Measurements from ENCODE around the gene ZPBP2. TPM values are rescaled to one million over a fixed set of nuclear protein-coding genes. Genes with fewer than 3 reads are reported as not detected.

Gene ZPBP2
- total and polyA plus RNA-seq, 2 of the 13 experiments (the other 11 are each of a cell fraction or from before 2014, with no cell fraction given), result not detected

GRCh38 chr17:39838057-39838456 is 29.9 kb upstream of the ZPBP2 start:
- POLR2A ChIA-PET, result no interaction called here
- intact Hi-C loops (cut with micrococcal nuclease; ENCODE audit: unreplicated experiment), result no loop called here
- ATAC-seq, result no peak

More at GRCh38 chr17:39838057-39838456, 29.9 kb upstream of the ZPBP2 start:
- FAIRE-seq, result no peak
- BruUV-seq (replicated peaks), result no TSS peak
- Histone ChIP-seq H3K27me3 (ENCODE audit: control insufficient read depth in 1 of 2, insufficient read depth in 2 of 2, low read length in 2 of 2) (peaks cover 2 to 9% of the 10 kb centered on the region in 2 experiments; a peak in 4 of 5 replicates), H3K4me3 (replicated peaks in 1 of 3; ENCODE audit: insufficient read depth in 1 of 3, low read depth in 2 of 3, low read length in 3 of 3) (no peak overlapping the region), H2AFZ (ENCODE audit: low read length) (no peak overlapping the region), H3K4me2 (ENCODE audit: low read depth, low read length) (no peak overlapping the region), H3K9me3 (ENCODE audit: low read length) (no peaks in the 10 kb centered on the region), H3K4me1 (ENCODE audit: insufficient read depth, low read length) (no peaks in the 10 kb centered on the region), H4K20me1 (ENCODE audit: insufficient read depth, low read length) (no peaks in the 10 kb centered on the region), H3K36me3 (replicated peaks in 1 of 2; ENCODE audit: control insufficient read depth in 1 of 2, insufficient read depth in 2 of 2, low read length in 2 of 2) (no peaks in the 10 kb centered on the region), H3K79me2 (ENCODE audit: insufficient read depth, low read length) (no peaks in the 10 kb centered on the region), H3K27ac (ENCODE audit: extremely low read length, insufficient read depth, low read length) (no peak overlapping the region), H3K9ac (ENCODE audit: insufficient read depth, low read depth, low read length) (no peak overlapping the region)
- TF ChIP-seq PHF8 (CRISPR knock-in tag; IDR thresholded peaks at IDR 0.05), result no peak
- TF ChIP-seq, protein P1, sequence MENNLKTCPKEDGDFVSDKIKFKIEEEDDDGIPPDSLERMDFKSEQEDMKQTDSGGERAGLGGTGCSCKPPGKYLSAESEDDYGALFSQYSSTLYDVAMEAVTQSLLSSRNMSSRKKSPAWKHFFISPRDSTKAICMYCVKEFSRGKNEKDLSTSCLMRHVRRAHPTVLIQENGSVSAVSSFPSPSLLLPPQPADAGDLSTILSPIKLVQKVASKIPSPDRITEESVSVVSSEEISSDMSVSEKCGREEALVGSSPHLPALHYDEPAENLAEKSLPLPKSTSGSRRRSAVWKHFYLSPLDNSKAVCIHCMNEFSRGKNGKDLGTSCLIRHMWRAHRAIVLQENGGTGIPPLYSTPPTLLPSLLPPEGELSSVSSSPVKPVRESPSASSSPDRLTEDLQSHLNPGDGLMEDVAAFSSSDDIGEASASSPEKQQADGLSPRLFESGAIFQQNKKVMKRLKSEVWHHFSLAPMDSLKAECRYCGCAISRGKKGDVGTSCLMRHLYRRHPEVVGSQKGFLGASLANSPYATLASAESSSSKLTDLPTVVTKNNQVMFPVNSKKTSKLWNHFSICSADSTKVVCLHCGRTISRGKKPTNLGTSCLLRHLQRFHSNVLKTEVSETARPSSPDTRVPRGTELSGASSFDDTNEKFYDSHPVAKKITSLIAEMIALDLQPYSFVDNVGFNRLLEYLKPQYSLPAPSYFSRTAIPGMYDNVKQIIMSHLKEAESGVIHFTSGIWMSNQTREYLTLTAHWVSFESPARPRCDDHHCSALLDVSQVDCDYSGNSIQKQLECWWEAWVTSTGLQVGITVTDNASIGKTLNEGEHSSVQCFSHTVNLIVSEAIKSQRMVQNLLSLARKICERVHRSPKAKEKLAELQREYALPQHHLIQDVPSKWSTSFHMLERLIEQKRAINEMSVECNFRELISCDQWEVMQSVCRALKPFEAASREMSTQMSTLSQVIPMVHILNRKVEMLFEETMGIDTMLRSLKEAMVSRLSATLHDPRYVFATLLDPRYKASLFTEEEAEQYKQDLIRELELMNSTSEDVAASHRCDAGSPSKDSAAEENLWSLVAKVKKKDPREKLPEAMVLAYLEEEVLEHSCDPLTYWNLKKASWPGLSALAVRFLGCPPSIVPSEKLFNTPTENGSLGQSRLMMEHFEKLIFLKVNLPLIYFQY (CRISPR knock-in tag; IDR thresholded peaks at IDR 0.05; ENCODE audit: borderline replicate concordance), result no peak
- TF ChIP-seq ZEB1 (IDR thresholded peaks at IDR 0.05; ENCODE audit: insufficient replicate concordance, low read depth), result no peak
- TF ChIP-seq TBP (CRISPR knock-in tag; IDR thresholded peaks at IDR 0.05), result no peak
- TF ChIP-seq, protein P2, sequence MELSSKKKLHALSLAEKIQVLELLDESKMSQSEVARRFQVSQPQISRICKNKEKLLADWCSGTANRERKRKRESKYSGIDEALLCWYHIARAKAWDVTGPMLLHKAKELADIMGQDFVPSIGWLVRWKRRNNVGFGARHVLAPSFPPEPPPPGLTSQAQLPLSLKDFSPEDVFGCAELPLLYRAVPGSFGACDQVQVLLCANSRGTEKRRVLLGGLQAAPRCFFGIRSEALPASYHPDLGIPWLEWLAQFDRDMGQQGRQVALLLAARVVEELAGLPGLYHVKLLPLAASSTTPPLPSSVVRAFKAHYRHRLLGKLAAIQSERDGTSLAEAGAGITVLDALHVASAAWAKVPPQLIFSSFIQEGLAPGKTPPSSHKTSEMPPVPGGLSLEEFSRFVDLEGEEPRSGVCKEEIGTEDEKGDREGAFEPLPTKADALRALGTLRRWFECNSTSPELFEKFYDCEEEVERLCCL (CRISPR knock-in tag; IDR thresholded peaks at IDR 0.05; ENCODE audit: borderline replicate concordance), result no peak
- no peak for TF ChIP-seq ZNF337 (CRISPR knock-in tag; IDR thresholded peaks at IDR 0.05; ENCODE audit: borderline replicate concordance, low read depth)
- DNase-seq (ENCODE audit: low spot score), result no peak
- CTCF ChIA-PET (ENCODE audit: low intra/inter-chr PET ratio, low total read pairs), result no interaction called here
- WGBS (ENCODE audit: low lambda C conversion rate), result 8% methylated on average over 1 of the region's 1 CpG
- in situ Hi-C loops (cut with HindIII; ENCODE audit: extremely low pct_ligation_motif_present, low pct_unique_long_range_greater_than_20kb), result no loop called here
